ENCODE results near the gene ZBTB7C. TPM values are rescaled to one million over a fixed set of nuclear protein-coding genes. Genes with fewer than 3 reads are reported as not detected.

ZBTB7C gene
- total RNA-seq, 1 donor from 2014 or later, result 1.4 TPM

- Mint-ChIP-seq H3K27ac (ENCODE audit: unreplicated experiment) (peak overlapping the region; percentile 1), H3K36me3 (ENCODE audit: low read depth) (peaks cover 5% of the 10 kb centered on the region), H3K4me1 (ENCODE audit: low read depth) (peaks cover 10% of the 10 kb centered on the region), H3K27me3 (ENCODE audit: low read depth) (peaks cover 40% of the 10 kb centered on the region), H3K9me3 (ENCODE audit: low read depth) (peaks cover 18% of the 10 kb centered on the region), H3K4me3 (ENCODE audit: unreplicated experiment) (no peak overlapping the region)
- peak; percentile 33 for DNase-seq (ENCODE audit: low spot score)
- no peak for TF ChIP-seq CTCF (IDR thresholded peaks at IDR 0.05)
Measured at GRCh38 chr18:48045744-48046143, 363.4 kb downstream of the ZBTB7C start.

DNA sequence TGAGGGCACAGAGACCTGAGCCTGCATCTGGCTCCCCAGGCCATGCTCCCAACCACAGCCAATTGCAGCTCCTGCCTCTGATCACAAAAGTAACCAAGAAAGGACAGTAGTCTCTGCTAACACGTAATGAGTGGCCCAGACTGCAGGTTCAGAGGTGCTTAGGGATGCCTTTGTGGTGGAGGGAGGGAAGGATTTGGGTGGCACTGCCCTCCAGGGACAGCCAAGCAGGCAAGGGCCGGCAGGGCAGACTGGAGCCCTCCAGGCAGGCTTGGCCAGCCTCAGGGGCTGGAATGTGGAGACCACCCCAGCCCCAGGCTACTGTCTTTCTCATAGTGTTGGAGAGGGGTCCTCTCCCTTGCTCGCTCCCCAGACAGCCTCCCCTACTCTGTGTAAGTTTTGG lies 364.2 kb downstream of the ZBTB7C start:
- no peak for TF ChIP-seq CTCF (IDR thresholded peaks at IDR 0.05)
- Mint-ChIP-seq H3K36me3 (ENCODE audit: low read depth) (peaks cover 5% of the 10 kb centered on the region), H3K27me3 (ENCODE audit: low read depth) (peaks cover 36% of the 10 kb centered on the region), H3K9me3 (ENCODE audit: low read depth) (peaks cover 18% of the 10 kb centered on the region), H3K4me3 (ENCODE audit: unreplicated experiment) (no peak overlapping the region), H3K4me1 (ENCODE audit: low read depth) (peaks cover 10% of the 10 kb centered on the region), H3K27ac (ENCODE audit: unreplicated experiment) (no peak overlapping the region)
- peak; percentile 42 for DNase-seq (ENCODE audit: low spot score)

GRCh38 chr18:48043166-48043565 lies 366.0 kb downstream of the ZBTB7C start:
- H3K36me3 Mint-ChIP-seq (ENCODE audit: low read depth), result peaks cover 5% of the 10 kb centered on the region
- peaks cover 18% of the 10 kb centered on the region for H3K9me3 Mint-ChIP-seq (ENCODE audit: low read depth)
- H3K4me3 Mint-ChIP-seq (ENCODE audit: unreplicated experiment), result no peak overlapping the region
- H3K4me1 Mint-ChIP-seq (ENCODE audit: low read depth), result peaks cover 10% of the 10 kb centered on the region
- no peak for DNase-seq (ENCODE audit: low spot score)
- no peak for TF ChIP-seq CTCF (IDR thresholded peaks at IDR 0.05)
- no peak overlapping the region for H3K27ac Mint-ChIP-seq (ENCODE audit: unreplicated experiment)
- H3K27me3 Mint-ChIP-seq (ENCODE audit: low read depth), result peaks cover 29% of the 10 kb centered on the region

DNA sequence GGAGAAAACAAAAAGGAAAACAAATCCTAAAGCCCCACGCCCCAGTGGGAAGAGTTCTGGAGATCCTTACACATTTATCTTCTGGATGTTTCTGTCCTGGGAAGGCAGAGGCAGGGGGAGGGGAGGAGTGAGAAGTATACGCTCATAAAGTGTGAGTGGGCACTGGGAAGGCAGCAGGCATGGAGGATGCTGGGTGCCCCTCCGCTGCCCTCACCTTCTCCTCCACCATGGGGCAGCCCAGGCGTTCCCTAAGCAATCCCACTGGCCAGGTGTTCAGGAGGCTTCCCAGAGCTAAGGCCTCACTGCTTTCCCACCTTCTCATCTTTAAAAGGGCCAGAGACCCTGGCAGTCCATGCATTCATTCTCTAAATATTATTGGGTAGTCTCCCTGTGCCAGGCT lies 366.8 kb downstream of the ZBTB7C start:
- Mint-ChIP-seq H3K27me3 (ENCODE audit: low read depth) (peaks cover 23% of the 10 kb centered on the region), H3K36me3 (ENCODE audit: low read depth) (peaks cover 5% of the 10 kb centered on the region), H3K4me3 (ENCODE audit: unreplicated experiment) (no peak overlapping the region), H3K27ac (ENCODE audit: unreplicated experiment) (no peak overlapping the region), H3K4me1 (ENCODE audit: low read depth) (peaks cover 10% of the 10 kb centered on the region), H3K9me3 (ENCODE audit: low read depth) (peaks cover 18% of the 10 kb centered on the region)
- TF ChIP-seq CTCF (IDR thresholded peaks at IDR 0.05), result no peak
- peak; percentile 47 for DNase-seq (ENCODE audit: low spot score)

DNA sequence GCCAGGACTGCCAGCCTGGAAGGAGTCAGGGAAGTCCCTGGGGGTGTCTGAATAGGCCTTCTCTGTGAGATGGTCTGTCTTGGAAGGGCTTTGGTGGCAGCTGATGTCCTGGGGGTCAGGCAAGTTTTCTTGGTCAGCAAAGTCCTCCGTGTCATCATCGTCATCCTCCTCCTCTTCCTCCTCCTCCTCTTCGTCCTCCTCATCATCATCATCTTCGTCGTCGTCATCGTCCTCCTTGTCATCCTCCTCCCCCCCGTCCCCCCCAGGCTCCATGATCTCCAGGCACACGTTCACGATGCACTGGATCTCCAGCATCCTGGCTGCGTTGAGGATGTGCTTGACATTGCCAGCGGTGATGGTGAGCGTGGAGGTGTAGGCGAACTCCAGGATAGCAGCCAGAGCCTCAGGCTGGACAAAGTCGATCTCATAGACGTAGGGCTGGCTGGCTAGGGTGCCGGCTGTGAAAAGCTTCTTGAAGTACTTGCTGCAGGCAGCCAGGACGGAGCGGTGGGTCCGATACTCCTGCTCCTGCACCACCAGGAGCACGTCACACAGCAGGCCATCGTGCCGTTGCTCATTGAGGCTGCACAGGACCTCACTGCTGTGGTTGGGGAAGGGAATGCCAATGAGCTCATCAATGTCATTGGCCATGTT lies 368.6 kb downstream of the ZBTB7C start:
- Mint-ChIP-seq H3K9me3 (ENCODE audit: low read depth) (peaks cover 14% of the 10 kb centered on the region), H3K27me3 (ENCODE audit: low read depth) (peaks cover 14% of the 10 kb centered on the region), H3K36me3 (ENCODE audit: low read depth) (peaks cover 4% of the 10 kb centered on the region), H3K4me3 (ENCODE audit: unreplicated experiment) (no peak overlapping the region), H3K4me1 (ENCODE audit: low read depth) (no peaks in the 10 kb centered on the region), H3K27ac (ENCODE audit: unreplicated experiment) (no peak overlapping the region)
- no peak for TF ChIP-seq CTCF (IDR thresholded peaks at IDR 0.05)
- DNase-seq (ENCODE audit: low spot score), result no peak

All from chondrocyte (in vitro differentiated cells).